MM.1S (cell line): ENCODE data around the gene ACADL.

ENCODE experiments used
- EZH2 ChIP-seq: fragments of 300-600 bp; sonication (generic); optimal IDR thresholded peaks from 2 replicates; pipeline ENCODE3; 2017; ENCODE audit warnings: low read depth, mild to moderate bottlenecking, antibody characterized with exemption, low read length, mixed read lengths
- EZH2phosphoT487 ChIP-seq: fragments of 300-600 bp; sonication (generic); IDR thresholded peaks from 2 replicates; pipeline ENCODE4 v1.6.1; 2018; ENCODE audit warnings: antibody characterized with exemption, low read length
- TF ChIP-seq, protein P1 (sequence below): fragments of 300-600 bp; sonication (generic); IDR thresholded peaks from 2 replicates; pipeline ENCODE4 v1.5.1; 2016; ENCODE audit warnings: antibody characterized with exemption, low read length, mixed read lengths

DNA sequence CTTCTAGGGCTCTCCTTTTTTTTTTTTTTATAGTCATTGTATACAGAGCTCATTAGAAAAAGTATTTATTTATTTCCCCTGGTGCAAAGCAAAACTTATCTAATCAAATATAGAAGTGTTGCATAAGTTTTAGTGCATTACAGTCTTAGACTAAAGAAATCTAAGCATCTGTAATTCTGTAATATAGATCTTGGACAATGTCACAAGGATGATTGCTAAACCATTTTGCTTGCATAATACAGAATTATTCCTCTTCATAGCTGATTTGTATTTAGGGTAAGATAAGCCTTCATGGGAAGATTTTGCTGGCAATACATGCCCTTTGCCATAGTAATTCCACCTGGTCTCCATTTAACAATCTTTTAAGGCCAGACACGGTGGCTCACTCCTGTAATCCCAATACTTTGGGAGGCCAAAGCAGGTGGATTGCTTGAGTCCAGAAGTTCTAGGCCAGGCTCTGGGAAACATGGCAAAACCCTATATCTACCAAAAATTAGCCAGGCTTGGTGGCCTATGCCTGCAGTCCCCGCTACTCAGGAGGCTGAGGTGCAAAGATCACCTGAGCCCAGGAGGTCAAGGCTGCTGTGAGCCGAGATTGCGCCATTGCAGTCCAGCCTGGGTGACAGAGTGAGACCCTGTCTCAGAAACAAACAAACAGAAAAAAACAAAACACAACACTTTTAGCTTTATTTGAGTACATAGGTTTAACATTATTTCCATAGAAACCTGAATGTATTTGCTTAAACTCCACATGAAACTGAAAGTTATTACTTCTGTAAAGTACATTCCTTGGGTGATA, 2.2 kb upstream of the ACADL start:
- TF ChIP-seq, protein P1, sequence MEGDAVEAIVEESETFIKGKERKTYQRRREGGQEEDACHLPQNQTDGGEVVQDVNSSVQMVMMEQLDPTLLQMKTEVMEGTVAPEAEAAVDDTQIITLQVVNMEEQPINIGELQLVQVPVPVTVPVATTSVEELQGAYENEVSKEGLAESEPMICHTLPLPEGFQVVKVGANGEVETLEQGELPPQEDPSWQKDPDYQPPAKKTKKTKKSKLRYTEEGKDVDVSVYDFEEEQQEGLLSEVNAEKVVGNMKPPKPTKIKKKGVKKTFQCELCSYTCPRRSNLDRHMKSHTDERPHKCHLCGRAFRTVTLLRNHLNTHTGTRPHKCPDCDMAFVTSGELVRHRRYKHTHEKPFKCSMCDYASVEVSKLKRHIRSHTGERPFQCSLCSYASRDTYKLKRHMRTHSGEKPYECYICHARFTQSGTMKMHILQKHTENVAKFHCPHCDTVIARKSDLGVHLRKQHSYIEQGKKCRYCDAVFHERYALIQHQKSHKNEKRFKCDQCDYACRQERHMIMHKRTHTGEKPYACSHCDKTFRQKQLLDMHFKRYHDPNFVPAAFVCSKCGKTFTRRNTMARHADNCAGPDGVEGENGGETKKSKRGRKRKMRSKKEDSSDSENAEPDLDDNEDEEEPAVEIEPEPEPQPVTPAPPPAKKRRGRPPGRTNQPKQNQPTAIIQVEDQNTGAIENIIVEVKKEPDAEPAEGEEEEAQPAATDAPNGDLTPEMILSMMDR, result no peak
- no peak for TF ChIP-seq EZH2phosphoT487
- TF ChIP-seq EZH2, result no peak
